Breast epithelium (tissue), 4 donors: ENCODE data around the gene RSAD1. TPM values are rescaled to one million over a fixed set of nuclear protein-coding genes. Genes with fewer than 3 reads are reported as not detected.

Experiments
- DNase-seq, 2 donors: peaks; one replicate each; pipeline ENCODE4 v3.0.0-alpha.2; 2019; ENCODE audit warnings: low spot score in 2 of 2
- H3K27ac ChIP-seq, 2 donors: fragments of 200-600 bp; sonication (generic) in 1 of 2; one replicate each; pipeline ENCODE4 v1.5.1; 2016 to 2019; ENCODE audit warnings: mild to moderate bottlenecking in 1 of 2
- H3K27me3 ChIP-seq, 2 donors: fragments of 200-600 bp; sonication (generic) in 1 of 2; one replicate each; pipeline versions ENCODE4 v1.5.1 to v1.6.0; 2017 to 2019; ENCODE audit warnings: control low read depth in 1 of 2, mild to moderate bottlenecking in 1 of 2
- H3K36me3 ChIP-seq: fragments of 200-600 bp; one replicate; pipeline ENCODE4 v1.5.1; 2019
- H3K4me1 ChIP-seq, 2 donors: fragments of 200-600 bp; sonication (generic); one replicate each; pipeline ENCODE4 v1.5.1; 2016 to 2019; ENCODE audit warnings: control low read depth in 1 of 2
- H3K4me3 ChIP-seq, 3 donors: fragments of 200-600 bp; sonication (generic); 1 replicate in 2 of 3; 2 replicates in 1 of 3; pipeline ENCODE4 v1.5.1; 2016 to 2019; ENCODE audit warnings: mild to moderate bottlenecking in 3 of 3, moderate library complexity in 2 of 3
- H3K9me3 ChIP-seq, 2 donors: fragments of 200-600 bp; sonication (generic) in 1 of 2; one replicate each; pipeline ENCODE4 v1.5.1; 2016 to 2019; ENCODE audit warnings: control low read depth in 1 of 2
- POLR2A ChIP-seq: fragments of 450-650 bp; IDR thresholded peaks from one replicate; pipeline ENCODE4 v1.6.1; 2016; ENCODE audit warnings: antibody characterized with exemption, mild to moderate bottlenecking, moderate library complexity
- POLR2AphosphoS5 ChIP-seq, 3 donors: sonication (generic); formaldehyde crosslinking; IDR thresholded peaks; one replicate each; pipeline ENCODE4 v1.6.1; 2017; ENCODE audit warnings: antibody characterized with exemption in 3 of 3
- intact Hi-C: fragments of 100-400 bp; cut with DNase I; formaldehyde crosslinking; loops from one replicate; pipeline ENCODE4 v1.15.1; 2023; ENCODE audit warnings: low total_unique reads
- total RNA-seq, 3 donors: library from RNA; depleted of rRNA; stranded (reverse); fragments of >200 nt; gene quantifications; one replicate each; pipeline ENCODE4 v1.1.0, GENCODE V29; 2016
- TF ChIP-seq, protein P1 (sequence below), 3 donors: fragments of 450-650 bp; IDR thresholded peaks; one replicate each; pipeline ENCODE4 v1.5.1; 2016 to 2017; ENCODE audit warnings: antibody characterized with exemption in 3 of 3, mild to moderate bottlenecking in 3 of 3, moderate library complexity in 3 of 3

The RSAD1 gene
- total RNA-seq, 3 donors from 2014 or later: 33.6 to 39.0 (median 35.1) TPM

DNA sequence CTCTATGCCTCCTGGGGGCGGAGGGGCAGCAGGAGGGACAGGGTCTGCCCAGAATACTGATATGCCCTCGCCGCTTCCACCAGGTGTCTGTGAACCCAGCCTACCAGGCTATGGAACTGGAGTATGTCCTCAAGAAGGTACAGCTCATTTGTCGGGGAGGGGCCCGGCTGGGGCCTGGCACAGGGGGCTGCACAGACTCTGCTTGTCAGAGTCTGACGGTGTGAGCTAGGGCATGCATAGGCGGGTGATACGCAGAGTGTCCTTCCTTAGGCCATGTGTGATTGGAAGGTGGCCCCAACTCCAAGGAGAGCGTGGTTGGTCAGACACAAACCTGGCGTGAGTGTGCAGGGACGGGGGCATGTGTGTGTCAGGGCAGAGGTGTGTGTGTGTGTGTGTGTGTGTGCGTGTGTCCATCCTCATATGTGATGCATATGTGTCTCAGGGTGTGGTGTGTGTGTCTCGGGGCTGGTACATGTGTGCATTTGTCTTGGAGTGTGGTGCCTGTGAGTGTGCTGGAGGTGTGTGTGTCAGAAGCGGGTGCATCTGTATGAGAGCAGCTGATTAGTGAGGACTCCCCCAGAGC is 17.0 kb upstream of the RSAD1 start:
- Histone ChIP-seq H3K9me3 (no peaks in the 10 kb centered on the region), H3K36me3 (peaks cover 4% of the 10 kb centered on the region), H3K4me3 (no peak overlapping the region), H3K27ac (no peak overlapping the region), H3K4me1 (no peaks in the 10 kb centered on the region), H3K27me3 (no peaks in the 10 kb centered on the region)
- intact Hi-C loops: no loop called here
- DNase-seq: no peak
- TF ChIP-seq, protein P1, sequence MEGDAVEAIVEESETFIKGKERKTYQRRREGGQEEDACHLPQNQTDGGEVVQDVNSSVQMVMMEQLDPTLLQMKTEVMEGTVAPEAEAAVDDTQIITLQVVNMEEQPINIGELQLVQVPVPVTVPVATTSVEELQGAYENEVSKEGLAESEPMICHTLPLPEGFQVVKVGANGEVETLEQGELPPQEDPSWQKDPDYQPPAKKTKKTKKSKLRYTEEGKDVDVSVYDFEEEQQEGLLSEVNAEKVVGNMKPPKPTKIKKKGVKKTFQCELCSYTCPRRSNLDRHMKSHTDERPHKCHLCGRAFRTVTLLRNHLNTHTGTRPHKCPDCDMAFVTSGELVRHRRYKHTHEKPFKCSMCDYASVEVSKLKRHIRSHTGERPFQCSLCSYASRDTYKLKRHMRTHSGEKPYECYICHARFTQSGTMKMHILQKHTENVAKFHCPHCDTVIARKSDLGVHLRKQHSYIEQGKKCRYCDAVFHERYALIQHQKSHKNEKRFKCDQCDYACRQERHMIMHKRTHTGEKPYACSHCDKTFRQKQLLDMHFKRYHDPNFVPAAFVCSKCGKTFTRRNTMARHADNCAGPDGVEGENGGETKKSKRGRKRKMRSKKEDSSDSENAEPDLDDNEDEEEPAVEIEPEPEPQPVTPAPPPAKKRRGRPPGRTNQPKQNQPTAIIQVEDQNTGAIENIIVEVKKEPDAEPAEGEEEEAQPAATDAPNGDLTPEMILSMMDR (IDR thresholded peaks at IDR 0.05): no peak
- TF ChIP-seq POLR2A: no peak
- no peak for TF ChIP-seq POLR2AphosphoS5 (IDR thresholded peaks at IDR 0.05)

DNA sequence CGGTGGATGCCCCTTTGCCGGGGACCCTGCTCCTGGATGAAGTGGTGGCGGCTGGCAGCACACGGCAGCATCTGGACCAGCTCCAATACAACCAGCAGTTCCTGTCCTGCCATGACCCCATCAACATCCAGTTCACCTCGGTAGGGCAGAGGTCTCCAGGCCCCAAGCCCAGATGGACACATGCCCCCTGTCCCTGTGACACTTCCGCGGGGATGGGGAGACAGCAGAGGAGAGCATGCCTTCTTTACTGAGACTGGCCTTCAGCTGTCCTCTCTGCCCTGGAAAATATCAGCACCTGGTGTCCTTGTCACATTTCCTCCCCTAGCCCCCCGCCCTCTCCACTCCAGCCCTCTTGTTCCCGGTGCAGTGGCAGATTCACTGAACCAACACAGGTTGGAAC is 16.2 kb upstream of the RSAD1 start:
- TF ChIP-seq POLR2A (no peak), POLR2AphosphoS5 (IDR thresholded peaks at IDR 0.05) (no peak)
- TF ChIP-seq, protein P1 (IDR thresholded peaks at IDR 0.05): no peak
- H3K9me3 ChIP-seq: no peaks in the 10 kb centered on the region
- DNase-seq: no peak
- intact Hi-C loops: no loop called here
- no peaks in the 10 kb centered on the region for H3K4me1 ChIP-seq
- H3K27ac ChIP-seq: no peak overlapping the region
- no peaks in the 10 kb centered on the region for H3K27me3 ChIP-seq
- no peak overlapping the region for H3K4me3 ChIP-seq
- peaks cover 4% of the 10 kb centered on the region for H3K36me3 ChIP-seq

- Histone ChIP-seq H3K4me3 (no peak overlapping the region), H3K9me3 (no peaks in the 10 kb centered on the region), H3K27me3 (no peaks in the 10 kb centered on the region), H3K27ac (no peak overlapping the region), H3K36me3 (peaks cover 4% of the 10 kb centered on the region), H3K4me1 (peaks cover under 1 to 6% of the 10 kb centered on the region in 2 donors)
- DNase-seq: no peak
- intact Hi-C loops: no loop called here
- TF ChIP-seq POLR2A (no peak), POLR2AphosphoS5 (IDR thresholded peaks at IDR 0.05) (no peak)
- TF ChIP-seq, protein P1 (IDR thresholded peaks at IDR 0.05): no peak
Measured at GRCh38 chr17:50464121-50464520, 14.5 kb upstream of the RSAD1 start.

DNA sequence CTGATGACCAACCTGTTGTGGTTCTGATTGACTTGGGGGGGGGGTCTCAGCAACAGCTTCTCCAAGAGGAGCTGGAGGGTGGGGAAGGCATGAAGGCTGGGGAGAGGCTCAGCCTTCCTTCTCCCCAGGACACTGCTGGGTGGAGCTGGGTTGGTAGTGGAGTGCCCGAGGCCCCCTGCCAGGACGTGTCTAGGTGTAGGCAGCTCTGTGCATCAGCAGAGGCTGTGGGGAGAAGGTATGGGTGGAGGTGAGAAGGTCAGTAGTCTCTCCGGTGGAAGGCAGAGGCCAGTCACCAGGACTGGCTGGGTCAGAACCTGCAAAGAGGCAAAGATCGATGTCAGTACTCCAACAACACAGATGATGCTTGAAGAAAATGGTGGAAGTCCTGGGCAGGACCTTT is 13.9 kb upstream of the RSAD1 start:
- H3K27ac ChIP-seq: no peak overlapping the region
- H3K27me3 ChIP-seq: no peaks in the 10 kb centered on the region
- peaks cover 6% of the 10 kb centered on the region in 2 donors for H3K4me1 ChIP-seq
- intact Hi-C loops: no loop called here
- H3K4me3 ChIP-seq: no peak overlapping the region
- no peaks in the 10 kb centered on the region for H3K9me3 ChIP-seq
- TF ChIP-seq, protein P1 (IDR thresholded peaks at IDR 0.05): no peak
- TF ChIP-seq POLR2A (no peak), POLR2AphosphoS5 (IDR thresholded peaks at IDR 0.05) (no peak)
- DNase-seq: no peak
- H3K36me3 ChIP-seq: peaks cover 4% of the 10 kb centered on the region

- Histone ChIP-seq H3K4me1 (peaks cover 6% of the 10 kb centered on the region in 2 donors), H3K27me3 (no peaks in the 10 kb centered on the region), H3K9me3 (no peaks in the 10 kb centered on the region), H3K4me3 (no peak overlapping the region), H3K36me3 (peaks cover 4% of the 10 kb centered on the region), H3K27ac (no peak overlapping the region)
- no peak for DNase-seq
- TF ChIP-seq POLR2AphosphoS5 (IDR thresholded peaks at IDR 0.05): no peak
- no peak for TF ChIP-seq POLR2A
- TF ChIP-seq, protein P1 (IDR thresholded peaks at IDR 0.05): no peak
- intact Hi-C loops: no loop called here
Measured at GRCh38 chr17:50465171-50465570, 13.5 kb upstream of the RSAD1 start.
